Measurements from ENCODE around the gene DRG2. TPM values are rescaled to one million over a fixed set of nuclear protein-coding genes. Genes with fewer than 3 reads are reported as not detected.

DRG2 gene
- total and polyA plus RNA-seq, 2 donors (not counting 1 experiment from before 2014, with no cell fraction given) = 58.7 to 67.8 TPM

DNA sequence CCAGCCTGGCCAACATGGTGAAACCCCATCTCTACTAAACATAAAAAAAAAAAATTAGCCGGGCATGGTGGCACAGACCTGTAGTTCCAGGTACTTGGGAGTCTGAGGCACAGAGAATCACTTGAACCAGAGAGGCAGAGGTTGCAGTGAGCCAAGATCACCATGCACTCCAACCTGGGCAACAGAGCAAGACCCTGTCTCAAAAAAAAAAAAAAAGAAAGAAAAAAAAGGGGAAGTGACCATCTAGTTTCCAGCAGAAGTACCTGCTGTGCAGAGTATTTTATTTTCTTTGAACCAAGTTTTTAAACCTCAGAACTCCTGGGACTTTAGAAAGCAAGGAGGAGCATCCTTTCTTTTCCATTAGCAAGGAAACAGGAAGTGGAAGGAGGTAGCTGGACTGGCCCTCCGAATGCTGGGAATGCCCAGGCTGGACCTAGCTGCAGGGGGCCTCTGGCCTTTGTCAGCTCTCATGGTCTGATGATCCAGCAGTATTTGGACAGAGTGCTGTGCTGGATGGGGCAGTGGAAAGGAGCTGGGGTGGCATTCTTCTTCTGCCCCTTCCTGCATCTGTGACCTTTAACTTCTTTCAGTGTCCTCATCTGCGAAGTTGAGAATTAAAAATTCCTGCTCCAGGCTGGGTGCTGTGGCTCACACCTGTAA lies 41.9 kb upstream of the DRG2 start:
- H3K4me2 ChIP-seq (replicated peaks; ENCODE audit: low read depth, low read length, poor library complexity, severe bottlenecking) = no peak overlapping the region
- peaks cover 32% of the 10 kb centered on the region for H3K79me2 ChIP-seq (ENCODE audit: control insufficient read depth, insufficient read depth, low read length)
- TF ChIP-seq EZH2 (IDR thresholded peaks at IDR 0.05; ENCODE audit: borderline replicate concordance, insufficient read depth, low read depth, low read length, poor library complexity, severe bottlenecking) (no peak), CTCF (IDR thresholded peaks at IDR 0.05) (no peak)
- H3K4me1 ChIP-seq (ENCODE audit: control insufficient read depth in 2 of 2, insufficient read depth in 2 of 2, low read length in 2 of 2) = peaks cover 4 to 9% of the 10 kb centered on the region in 2 donors
- POLR2A ChIA-PET = no interaction called here
- H3K9me3 Mint-ChIP-seq (ENCODE audit: insufficient read depth) = no peaks in the 10 kb centered on the region
- H3K4me1 Mint-ChIP-seq = peaks cover 18% of the 10 kb centered on the region
- no peak overlapping the region for H3K27ac ChIP-seq (ENCODE audit: low read length in 2 of 2)
- intact Hi-C loops (cut with micrococcal nuclease) = no loop called here
- 89% methylated on average over 3 of the region's 3 CpGs for WGBS (ENCODE audit: insufficient coverage)
- no peak overlapping the region for H3K27ac Mint-ChIP-seq
- H3K4me3 Mint-ChIP-seq = no peak overlapping the region
- no peaks in the 10 kb centered on the region for H3K27me3 ChIP-seq (replicated peaks in 1 of 4; ENCODE audit: control extremely low read depth in 1 of 4, control insufficient read depth in 3 of 4, insufficient read depth in 4 of 4, low read length in 3 of 4)
- H2AFZ ChIP-seq (ENCODE audit: insufficient read depth, low read depth, low read length, poor library complexity, severe bottlenecking) = no peak overlapping the region
- H3K4me3 ChIP-seq (ENCODE audit: control extremely low read depth in 1 of 5, extremely low read depth in 1 of 5, insufficient read depth in 1 of 5, low read depth in 2 of 5, low read length in 4 of 5) = no peak overlapping the region
- H3K9me3 ChIP-seq (ENCODE audit: control extremely low read depth in 1 of 3, control insufficient read depth in 2 of 3, insufficient read depth in 1 of 3, low read length in 2 of 3) = no peaks in the 10 kb centered on the region
- peaks cover 12% of the 10 kb centered on the region for H4K20me1 ChIP-seq (ENCODE audit: control insufficient read depth, insufficient read depth, low read length, poor library complexity, severe bottlenecking)
- H3K27me3 Mint-ChIP-seq = no peaks in the 10 kb centered on the region
- ATAC-seq (ENCODE audit: low read depth) (no peak), DNase-seq (no peak)
- H3K36me3 ChIP-seq (replicated peaks in 1 of 2; ENCODE audit: control extremely low read depth in 1 of 2, control insufficient read depth in 1 of 2, extremely low read depth in 1 of 2, insufficient read depth in 2 of 2, low read length in 1 of 2) = peaks cover 0 to 8% of the 10 kb centered on the region in 2 experiments
- H3K9ac ChIP-seq (ENCODE audit: low read length) = no peak overlapping the region
- CTCF ChIA-PET = interaction anchor here (0.9 kb wide), 1 partner anchor 18 kb away, joined by 6 read pairs; no protein-coding TSS in a partner anchor

- 100% methylated on average over 2 of the region's 6 CpGs for WGBS (ENCODE audit: insufficient coverage)
- Mint-ChIP-seq H3K27ac (no peak overlapping the region), H3K4me1 (no peaks in the 10 kb centered on the region), H3K4me3 (no peak overlapping the region), H3K9me3 (ENCODE audit: insufficient read depth) (no peaks in the 10 kb centered on the region), H3K27me3 (no peaks in the 10 kb centered on the region)
- ATAC-seq (ENCODE audit: low read depth) = no peak
- DNase-seq = no peak
- H3K79me2 ChIP-seq (ENCODE audit: control insufficient read depth, insufficient read depth, low read length) = no peaks in the 10 kb centered on the region
- H3K9me3 ChIP-seq (ENCODE audit: control extremely low read depth in 1 of 3, control insufficient read depth in 2 of 3, insufficient read depth in 1 of 3, low read length in 2 of 3) = no peaks in the 10 kb centered on the region
- TF ChIP-seq EZH2 (IDR thresholded peaks at IDR 0.05; ENCODE audit: borderline replicate concordance, insufficient read depth, low read depth, low read length, poor library complexity, severe bottlenecking) = no peak
- no peak for TF ChIP-seq CTCF (IDR thresholded peaks at IDR 0.05)
- H3K4me1 ChIP-seq (ENCODE audit: control insufficient read depth in 2 of 2, insufficient read depth in 2 of 2, low read length in 2 of 2) = no peaks in the 10 kb centered on the region
- CTCF ChIA-PET = no interaction called here
- peaks cover 4 to 43% of the 10 kb centered on the region in 2 experiments for H3K36me3 ChIP-seq (replicated peaks in 1 of 2; ENCODE audit: control extremely low read depth in 1 of 2, control insufficient read depth in 1 of 2, extremely low read depth in 1 of 2, insufficient read depth in 2 of 2, low read length in 1 of 2)
- no peaks in the 10 kb centered on the region for H3K27me3 ChIP-seq (replicated peaks in 1 of 4; ENCODE audit: control extremely low read depth in 1 of 4, control insufficient read depth in 3 of 4, insufficient read depth in 4 of 4, low read length in 3 of 4)
- H3K4me3 ChIP-seq (ENCODE audit: control extremely low read depth in 1 of 5, extremely low read depth in 1 of 5, insufficient read depth in 1 of 5, low read depth in 2 of 5, low read length in 4 of 5) = no peak overlapping the region
- H3K27ac ChIP-seq (ENCODE audit: low read length in 2 of 2) = no peak overlapping the region
- H2AFZ ChIP-seq (ENCODE audit: insufficient read depth, low read depth, low read length, poor library complexity, severe bottlenecking) = no peak overlapping the region
- H3K4me2 ChIP-seq (replicated peaks; ENCODE audit: low read depth, low read length, poor library complexity, severe bottlenecking) = no peak overlapping the region
- intact Hi-C loops (cut with micrococcal nuclease) = no loop called here
- H3K9ac ChIP-seq (ENCODE audit: low read length) = no peak overlapping the region
- POLR2A ChIA-PET = no interaction called here
- no peaks in the 10 kb centered on the region for H4K20me1 ChIP-seq (ENCODE audit: control insufficient read depth, insufficient read depth, low read length, poor library complexity, severe bottlenecking)
Measured at GRCh38 chr17:18055597-18055996, 32.2 kb upstream of the DRG2 start.

All from B cell (primary cell).